Left lobe of liver (tissue), 2 donors: ENCODE measurements around the gene SS18. TPM values are rescaled to one million over a fixed set of nuclear protein-coding genes. Genes with fewer than 3 reads are reported as not detected.
A peak's percentile ranks its signal among the peaks of the same experiment; 100 is the strongest.
"Not testable (repeated sequence)": the region's sequence is repeated elsewhere in the genome, so short reads cannot be mapped to it uniquely, and the experiment has no call there.

Experiments
- ATAC-seq: fragments of 200-7000 bp; cut with Tn5 transposase; one replicate; pipeline ENCODE4 v1.9.1; 2020; ENCODE audit warnings: mild to moderate bottlenecking, moderate library complexity
- DNase-seq: peaks from one replicate; pipeline ENCODE4 v3.0.0-alpha.2; 2020; ENCODE audit warnings: low spot score
- total RNA-seq: library from RNA; stranded (reverse); gene quantifications from one replicate; pipeline ENCODE4 v1.2.1, GENCODE V29; 2021
- donor health status: DM: no; HTN: no; CAD: no; lungs with moderate emphysema.
- donor health status: DM: no; HTN: yes; CAD: no.

SS18 gene
- total RNA-seq: 27.4 TPM

- DNase-seq (peak; percentile 94), ATAC-seq (peak; percentile 90)
These were observed at the start of gene SS18 for GRCh38 chr18:26090130-26091046. Gene SS18, minus strand, starts transcription at chr18:26090613. Its CDS starts 44 bp downstream, at chr18:26090569.

GRCh38 chr18:26135548-26135947 is 45.1 kb upstream of the SS18 start:
- ATAC-seq (no peak), DNase-seq (no peak)

GRCh38 chr18:26134107-26134506 is 43.7 kb upstream of the SS18 start:
- ATAC-seq: no peak
- DNase-seq: no peak

- ATAC-seq: no peak
- DNase-seq: no peak
These were observed 43.2 kb upstream of the SS18 start, which contains the start of gene PSMA8 for GRCh38 chr18:26133652-26134051. Gene PSMA8, plus strand, starts transcription at chr18:26133869. Its CDS starts 97 bp downstream, at chr18:26133966.

GRCh38 chr18:26128192-26128591 is 37.8 kb upstream of the SS18 start:
- ATAC-seq: not testable (repeated sequence)

GRCh38 chr18:26127786-26128185 is 37.4 kb upstream of the SS18 start:
- ATAC-seq: no peak
- no peak for DNase-seq

More at GRCh38 chr18:26128192-26128591, 37.8 kb upstream of the SS18 start:
- not testable (repeated sequence) for DNase-seq

GRCh38 chr18:26121994-26122393 is 31.6 kb upstream of the SS18 start:
- not testable (repeated sequence) for ATAC-seq, DNase-seq

- DNase-seq (no peak), ATAC-seq (no peak)
These were observed 31.1 kb upstream of the SS18 start for GRCh38 chr18:26121476-26121875.

GRCh38 chr18:26119246-26119645 is 28.8 kb upstream of the SS18 start:
- ATAC-seq: no peak
- DNase-seq: no peak

- ATAC-seq (no peak), DNase-seq (no peak)
These were observed 13.6 kb upstream of the SS18 start for GRCh38 chr18:26104035-26104434.

GRCh38 chr18:26103579-26103978 is 13.2 kb upstream of the SS18 start:
- ATAC-seq (no peak), DNase-seq (no peak)

- ATAC-seq: no peak
- DNase-seq: no peak
These were observed 7.2 kb upstream of the SS18 start for GRCh38 chr18:26097563-26097962.

- no peak for DNase-seq
- no peak for ATAC-seq
These were observed 6.4 kb upstream of the SS18 start for GRCh38 chr18:26096852-26097251.

- DNase-seq: peak; percentile 90
- peak; percentile 70 for ATAC-seq
These were observed 726 bp upstream of the SS18 start for GRCh38 chr18:26091047-26091630.

GRCh38 chr18:26089293-26090129 is 902 bp downstream of the SS18 start:
- DNase-seq (no peak), ATAC-seq (no peak)

- DNase-seq (no peak), ATAC-seq (no peak)
These were observed 1.9 kb downstream of the SS18 start for GRCh38 chr18:26088487-26088886.

GRCh38 chr18:26086959-26087358 is 3.5 kb downstream of the SS18 start:
- ATAC-seq: no peak
- no peak for DNase-seq

GRCh38 chr18:26085056-26085455 is 5.4 kb downstream of the SS18 start:
- ATAC-seq (no peak), DNase-seq (no peak)

GRCh38 chr18:26083099-26083498 is 7.3 kb downstream of the SS18 start:
- DNase-seq: no peak
- ATAC-seq: no peak

GRCh38 chr18:26082475-26082874 is 7.9 kb downstream of the SS18 start:
- no peak for ATAC-seq
- DNase-seq: no peak

GRCh38 chr18:26074246-26074645 is 16.2 kb downstream of the SS18 start:
- ATAC-seq: no peak
- no peak for DNase-seq
